Natural killer cell (primary cell): ENCODE data around the gene BEAN1. TPM values are rescaled to one million over a fixed set of nuclear protein-coding genes. Genes with fewer than 3 reads are reported as not detected.
A peak's percentile ranks its signal among the peaks of the same experiment; 100 is the strongest.

Source experiments
- ATAC-seq, 3 donors: fragments of 150-1000 bp in 2 of 3; fragments of 200-7000 bp in 1 of 3; cut with Tn5 transposase; 1 replicate in 1 of 3; 2 replicates in 2 of 3; pipeline ENCODE4 v1.10.0; 2021; ENCODE audit warnings: mild to moderate bottlenecking in 2 of 3, moderate library complexity in 2 of 3
- DNase-seq, 2 donors: peaks; one replicate each; pipeline versions ENCODE4 v3.0.0 to v3.0.0-alpha.2; 2013 to 2021; ENCODE audit warnings: mixed read lengths in 1 of 2
- H3K27ac ChIP-seq: one replicate; pipeline ENCODE4 v1.5.1; 2013; ENCODE audit warnings: mild to moderate bottlenecking, low read length
- H3K27me3 ChIP-seq: one replicate; pipeline ENCODE4 v1.6.1; 2013; ENCODE audit warnings: low read length; ENCODE audit not compliant: control insufficient read depth, insufficient read depth
- H3K36me3 ChIP-seq: one replicate; pipeline ENCODE4 v1.6.1; 2013; ENCODE audit warnings: low read length; ENCODE audit not compliant: control insufficient read depth, insufficient read depth
- H3K4me1 ChIP-seq: one replicate; pipeline ENCODE4 v1.6.1; 2013; ENCODE audit warnings: low read length; ENCODE audit not compliant: control insufficient read depth, insufficient read depth
- H3K4me3 ChIP-seq: one replicate; pipeline ENCODE4 v1.5.1; 2013; ENCODE audit warnings: low read length
- H3K9me3 ChIP-seq: one replicate; pipeline ENCODE4 v1.6.1; 2013; ENCODE audit warnings: low read length; ENCODE audit not compliant: control insufficient read depth, insufficient read depth
- H3K27ac Mint-ChIP-seq, 2 donors: one replicate each; pipeline ENCODE4 v1.8.0; 2022; ENCODE audit warnings: mild to moderate bottlenecking in 2 of 2, mixed read lengths in 2 of 2, moderate library complexity in 1 of 2
- H3K27me3 Mint-ChIP-seq, 2 donors: one replicate each; pipeline ENCODE4 v1.8.0; 2022; ENCODE audit warnings: low read depth in 2 of 2, mixed read lengths in 2 of 2
- H3K36me3 Mint-ChIP-seq: one replicate; pipeline ENCODE4 v1.8.0; 2022; ENCODE audit warnings: mixed read lengths
- H3K4me1 Mint-ChIP-seq, 2 donors: one replicate each; pipeline ENCODE4 v1.8.0; 2022; ENCODE audit warnings: mixed read lengths in 2 of 2
- H3K4me3 Mint-ChIP-seq: one replicate; pipeline ENCODE4 v1.8.0; 2022; ENCODE audit warnings: mild to moderate bottlenecking, moderate library complexity, mixed read lengths
- H3K9me3 Mint-ChIP-seq, 2 donors: one replicate each; pipeline ENCODE4 v1.8.0; 2022; ENCODE audit warnings: mixed read lengths in 2 of 2
- CTCF ChIP-seq: fragments of 200-600 bp; IDR thresholded peaks from one replicate; pipeline ENCODE4 v1.8.0; 2022; ENCODE audit warnings: antibody characterized with exemption
- WGBS: methylation state at CpG from one replicate; pipeline ENCODE4 v1.1.7; 2013; ENCODE audit warnings: missing lambda C conversion rate; ENCODE audit not compliant: insufficient coverage; 5-methylcytosine and 5-hydroxymethylcytosine counted together
- intact Hi-C: fragments of 100-400 bp; cut with micrococcal nuclease; formaldehyde crosslinking; loops from one replicate; pipeline ENCODE4 v1.14.2; 2022
- total RNA-seq, 4 donors: library from RNA; stranded (reverse); fragments of 120-200 nt in 1 of 4; gene quantifications; one replicate each; pipeline versions ENCODE4 v1.2.3 to v1.2.4, GENCODE V29; 2013 to 2022

The BEAN1 gene
- total RNA-seq: not detected
- total RNA-seq (2013): not detected

- H3K4me1 Mint-ChIP-seq: peaks cover 0 to 4% of the 10 kb centered on the region in 2 donors
Observed at GRCh38 chr16:66427036-66427860, at the start of gene BEAN1. TSS of gene BEAN1 (plus strand) at chr16:66427295. CDS start at chr16:66437677, 10,382 bp downstream.

GRCh38 chr16:66377324-66377723, 49.8 kb upstream of the BEAN1 start:
- no peak for TF ChIP-seq CTCF
- DNase-seq: no peak
- H3K4me3 Mint-ChIP-seq: no peak overlapping the region
- no peaks in the 10 kb centered on the region for H3K27me3 ChIP-seq
- peaks cover 8 to 10% of the 10 kb centered on the region in 2 donors for H3K9me3 Mint-ChIP-seq
- peaks cover 8% of the 10 kb centered on the region for H3K9me3 ChIP-seq
- no peaks in the 10 kb centered on the region for H3K36me3 Mint-ChIP-seq
- no peak overlapping the region for H3K27ac Mint-ChIP-seq
- no peak overlapping the region for H3K4me3 ChIP-seq
- H3K27me3 Mint-ChIP-seq: no peaks in the 10 kb centered on the region
- no peak overlapping the region for H3K27ac ChIP-seq
- H3K4me1 ChIP-seq: no peaks in the 10 kb centered on the region
- intact Hi-C loops: no loop called here
- 87% methylated on average over 3 of the region's 3 CpGs for WGBS
- no peaks in the 10 kb centered on the region for H3K36me3 ChIP-seq
- H3K4me1 Mint-ChIP-seq: peaks cover 9 to 18% of the 10 kb centered on the region in 2 donors
- ATAC-seq: no peak

More at GRCh38 chr16:66427036-66427860, at the start of gene BEAN1:
- ATAC-seq (peak in 2 of 3 donors; percentile 18 to 44), DNase-seq (no peak)
- peaks cover 12% of the 10 kb centered on the region for H3K4me1 ChIP-seq
- H3K36me3 Mint-ChIP-seq: no peaks in the 10 kb centered on the region
- WGBS: 1% methylated on average over 118 of the region's 118 CpGs
- no peak for TF ChIP-seq CTCF
- H3K4me3 ChIP-seq: no peak within 1 kb of the TSS
- H3K27me3 Mint-ChIP-seq: peaks cover 60 to 61% of the 10 kb centered on the region in 2 donors
- H3K9me3 Mint-ChIP-seq: no peaks in the 10 kb centered on the region
- no peak within 1 kb of the TSS for H3K27ac ChIP-seq
- H3K9me3 ChIP-seq: no peaks in the 10 kb centered on the region
- H3K27ac Mint-ChIP-seq: no peak within 1 kb of the TSS
- H3K27me3 ChIP-seq: peaks cover 29% of the 10 kb centered on the region
- intact Hi-C loops: no loop called here
- H3K36me3 ChIP-seq: no peaks in the 10 kb centered on the region
- H3K4me3 Mint-ChIP-seq: peak within 1 kb of the TSS; percentile 42

- 91% methylated on average over 17 of the region's 18 CpGs for WGBS
- Mint-ChIP-seq H3K27ac (peak overlapping the region; percentile 32 to 73), H3K9me3 (peaks cover 8 to 10% of the 10 kb centered on the region in 2 donors), H3K27me3 (peaks cover 0 to 4% of the 10 kb centered on the region in 2 donors), H3K36me3 (no peaks in the 10 kb centered on the region), H3K4me1 (peaks cover 9 to 18% of the 10 kb centered on the region in 2 donors), H3K4me3 (no peak overlapping the region)
- Histone ChIP-seq H3K27me3 (no peaks in the 10 kb centered on the region), H3K4me1 (no peaks in the 10 kb centered on the region), H3K4me3 (no peak overlapping the region), H3K9me3 (peaks cover 8% of the 10 kb centered on the region), H3K27ac (peak overlapping the region; percentile 8), H3K36me3 (no peaks in the 10 kb centered on the region)
- intact Hi-C loops: no loop called here
- DNase-seq (no peak), ATAC-seq (no peak)
- TF ChIP-seq CTCF: no peak
Observed at GRCh38 chr16:66378741-66379570, 48.1 kb upstream of the BEAN1 start.
